Activated CD8-positive, alpha-beta memory T cell treated with anti-CD3 and anti-CD28 coated beads, Interleukin-2, amount 50 U/mL, for 1 hour (primary cell): Measurements from ENCODE around the gene OR52L1.

Experiments
- DNase-seq: peaks from one replicate; pipeline ENCODE4 v3.0.0-alpha.2; 2020; ENCODE audit errors: extremely low read depth

Gene OR52L1

GRCh38 chr11:5940748-5941147, 46.0 kb downstream of the OR52L1 start:
- DNase-seq: no peak

GRCh38 chr11:5938603-5938965, 48.2 kb downstream of the OR52L1 start:
- no peak for DNase-seq

- no peak for DNase-seq
Measured at GRCh38 chr11:5937868-5938602, 48.8 kb downstream of the OR52L1 start.
